Panc1 (cell line): Measurements from ENCODE around the gene EPHA10.
A peak's percentile ranks its signal among the peaks of the same experiment; 100 is the strongest.

Experiments used
- POLR2AphosphoS5 ChIP-seq: IDR thresholded peaks from 2 replicates; pipeline ENCODE4 v1.6.1; 2012; ENCODE audit warnings: mild to moderate bottlenecking, low read depth, low read length, moderate library complexity
- SIN3A ChIP-seq: IDR thresholded peaks from 2 replicates; pipeline ENCODE4 v1.6.1; 2012; ENCODE audit warnings: low read depth, mild to moderate bottlenecking, low read length, moderate library complexity, borderline replicate concordance; ENCODE audit not compliant: insufficient read depth
- TCF7L2 ChIP-seq: IDR thresholded peaks from 2 replicates; pipeline ENCODE4 v1.6.1; 2011; ENCODE audit warnings: mild to moderate bottlenecking, low read depth, low read length, inconsistent platforms
- TF ChIP-seq, protein P1 (sequence below): fragments of 450-650 bp; IDR thresholded peaks from 2 replicates; pipeline ENCODE4 v1.5.1; 2017; ENCODE audit warnings: mild to moderate bottlenecking
- TF ChIP-seq, protein P2 (sequence below), 2 experiments: IDR thresholded peaks; 2 replicates each; pipeline ENCODE4 v1.6.1; 2011 to 2012; ENCODE audit warnings: low read depth in 2 of 2, control low read depth in 1 of 2, low read length in 1 of 2, mild to moderate bottlenecking in 1 of 2, moderate library complexity in 1 of 2; ENCODE audit not compliant: insufficient read depth in 1 of 2

DNA sequence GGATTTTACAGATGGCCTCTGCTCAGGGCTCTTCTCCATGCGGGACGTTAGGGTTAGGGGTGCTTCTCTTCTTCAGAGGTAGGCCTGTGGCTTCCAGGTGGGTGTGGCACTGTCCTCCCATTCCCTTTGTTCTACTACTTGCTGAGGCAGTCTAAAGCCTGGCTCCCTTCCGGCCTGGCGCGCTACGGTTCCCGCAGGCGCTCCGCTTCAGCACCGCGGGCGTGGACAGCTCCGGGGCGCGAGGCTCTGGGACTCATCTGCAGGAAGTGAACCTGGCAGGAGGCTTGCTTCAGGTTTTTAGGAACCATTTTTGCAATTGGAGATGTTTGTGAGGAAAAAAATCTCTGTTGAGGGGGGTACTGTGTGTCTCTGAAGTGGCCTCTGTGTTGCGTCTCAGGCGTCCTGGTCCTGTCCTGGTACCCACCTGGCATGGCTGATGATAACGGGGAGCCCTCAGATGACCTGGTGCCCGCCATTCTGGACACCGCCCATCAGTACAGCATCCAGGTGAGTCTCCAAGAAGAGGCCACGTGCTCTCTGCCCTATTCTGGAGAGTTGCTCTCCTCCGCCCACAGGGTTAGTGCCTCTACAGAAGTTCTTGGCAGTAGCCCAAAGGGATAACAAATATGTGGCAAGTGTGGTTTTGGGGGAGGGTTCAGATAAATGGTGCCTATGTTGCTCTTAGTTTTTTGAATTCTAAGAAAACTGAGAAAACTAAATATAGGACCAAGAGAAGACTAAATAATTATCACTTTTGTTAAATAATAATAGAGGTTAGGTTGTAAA is 30.6 kb upstream of the EPHA10 start:
- TF ChIP-seq, protein P1, sequence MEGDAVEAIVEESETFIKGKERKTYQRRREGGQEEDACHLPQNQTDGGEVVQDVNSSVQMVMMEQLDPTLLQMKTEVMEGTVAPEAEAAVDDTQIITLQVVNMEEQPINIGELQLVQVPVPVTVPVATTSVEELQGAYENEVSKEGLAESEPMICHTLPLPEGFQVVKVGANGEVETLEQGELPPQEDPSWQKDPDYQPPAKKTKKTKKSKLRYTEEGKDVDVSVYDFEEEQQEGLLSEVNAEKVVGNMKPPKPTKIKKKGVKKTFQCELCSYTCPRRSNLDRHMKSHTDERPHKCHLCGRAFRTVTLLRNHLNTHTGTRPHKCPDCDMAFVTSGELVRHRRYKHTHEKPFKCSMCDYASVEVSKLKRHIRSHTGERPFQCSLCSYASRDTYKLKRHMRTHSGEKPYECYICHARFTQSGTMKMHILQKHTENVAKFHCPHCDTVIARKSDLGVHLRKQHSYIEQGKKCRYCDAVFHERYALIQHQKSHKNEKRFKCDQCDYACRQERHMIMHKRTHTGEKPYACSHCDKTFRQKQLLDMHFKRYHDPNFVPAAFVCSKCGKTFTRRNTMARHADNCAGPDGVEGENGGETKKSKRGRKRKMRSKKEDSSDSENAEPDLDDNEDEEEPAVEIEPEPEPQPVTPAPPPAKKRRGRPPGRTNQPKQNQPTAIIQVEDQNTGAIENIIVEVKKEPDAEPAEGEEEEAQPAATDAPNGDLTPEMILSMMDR: no peak
- TF ChIP-seq POLR2AphosphoS5 (no peak), TCF7L2 (no peak), SIN3A (peak; percentile 58; the same call in 1 of the 2 replicates)
- TF ChIP-seq, protein P2, sequence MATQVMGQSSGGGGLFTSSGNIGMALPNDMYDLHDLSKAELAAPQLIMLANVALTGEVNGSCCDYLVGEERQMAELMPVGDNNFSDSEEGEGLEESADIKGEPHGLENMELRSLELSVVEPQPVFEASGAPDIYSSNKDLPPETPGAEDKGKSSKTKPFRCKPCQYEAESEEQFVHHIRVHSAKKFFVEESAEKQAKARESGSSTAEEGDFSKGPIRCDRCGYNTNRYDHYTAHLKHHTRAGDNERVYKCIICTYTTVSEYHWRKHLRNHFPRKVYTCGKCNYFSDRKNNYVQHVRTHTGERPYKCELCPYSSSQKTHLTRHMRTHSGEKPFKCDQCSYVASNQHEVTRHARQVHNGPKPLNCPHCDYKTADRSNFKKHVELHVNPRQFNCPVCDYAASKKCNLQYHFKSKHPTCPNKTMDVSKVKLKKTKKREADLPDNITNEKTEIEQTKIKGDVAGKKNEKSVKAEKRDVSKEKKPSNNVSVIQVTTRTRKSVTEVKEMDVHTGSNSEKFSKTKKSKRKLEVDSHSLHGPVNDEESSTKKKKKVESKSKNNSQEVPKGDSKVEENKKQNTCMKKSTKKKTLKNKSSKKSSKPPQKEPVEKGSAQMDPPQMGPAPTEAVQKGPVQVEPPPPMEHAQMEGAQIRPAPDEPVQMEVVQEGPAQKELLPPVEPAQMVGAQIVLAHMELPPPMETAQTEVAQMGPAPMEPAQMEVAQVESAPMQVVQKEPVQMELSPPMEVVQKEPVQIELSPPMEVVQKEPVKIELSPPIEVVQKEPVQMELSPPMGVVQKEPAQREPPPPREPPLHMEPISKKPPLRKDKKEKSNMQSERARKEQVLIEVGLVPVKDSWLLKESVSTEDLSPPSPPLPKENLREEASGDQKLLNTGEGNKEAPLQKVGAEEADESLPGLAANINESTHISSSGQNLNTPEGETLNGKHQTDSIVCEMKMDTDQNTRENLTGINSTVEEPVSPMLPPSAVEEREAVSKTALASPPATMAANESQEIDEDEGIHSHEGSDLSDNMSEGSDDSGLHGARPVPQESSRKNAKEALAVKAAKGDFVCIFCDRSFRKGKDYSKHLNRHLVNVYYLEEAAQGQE (IDR thresholded peaks at IDR 0.05; ENCODE audit: insufficient read depth in 1 of 2, low read depth in 2 of 2, low read length in 1 of 2): peak; percentile 97 to 98
